Posterior cingulate gyrus (tissue), 11 donors: ENCODE results near the gene ERP44.
"Not testable (repeated sequence)": the region's sequence is repeated elsewhere in the genome, so short reads cannot be mapped to it uniquely, and the experiment has no call there.

ENCODE experiments used
- DNase-seq, 10 donors: peaks; one replicate each; pipeline versions ENCODE4 v3.0.0 to v3.0.0-alpha.2; 2020 to 2021; ENCODE audit warnings: mixed read lengths in 3 of 10
- intact Hi-C: fragments of 100-400 bp; cut with DNase I; formaldehyde crosslinking; loops from one replicate; pipeline ENCODE4 v1.15.1; 2023

ERP44 gene

DNA sequence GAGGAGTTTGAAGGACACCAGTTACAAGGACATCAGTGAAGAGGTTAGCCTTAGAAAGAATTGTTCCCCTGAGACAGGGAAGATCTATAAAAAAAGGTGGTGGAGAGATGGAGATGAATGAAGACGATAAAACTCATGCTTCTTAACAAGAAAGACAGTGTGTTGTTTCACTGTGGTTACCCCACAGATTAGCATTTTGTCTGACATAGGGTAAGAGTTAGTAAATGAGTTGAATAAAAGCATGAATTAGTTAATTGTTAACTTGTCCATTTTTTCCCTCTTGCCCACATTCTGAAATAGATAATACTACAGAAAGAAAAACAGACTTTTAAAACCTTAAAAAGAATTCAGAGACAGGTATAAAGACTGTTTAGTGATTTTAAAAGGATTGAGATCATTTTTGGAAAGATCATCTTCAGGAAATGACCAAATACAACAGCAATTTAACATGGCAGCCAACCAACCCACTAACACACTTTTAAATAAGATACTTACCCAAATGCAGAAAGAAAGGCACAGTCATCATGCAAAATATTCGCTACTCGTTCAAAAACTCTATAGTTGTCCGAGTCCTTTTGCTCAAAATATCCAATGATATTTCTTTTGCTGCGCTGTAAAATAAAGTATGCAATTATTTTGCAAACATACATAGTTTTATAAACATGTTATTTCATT, 78.5 kb downstream of the ERP44 start:
- intact Hi-C loops: no loop called here
- no peak for DNase-seq

DNA sequence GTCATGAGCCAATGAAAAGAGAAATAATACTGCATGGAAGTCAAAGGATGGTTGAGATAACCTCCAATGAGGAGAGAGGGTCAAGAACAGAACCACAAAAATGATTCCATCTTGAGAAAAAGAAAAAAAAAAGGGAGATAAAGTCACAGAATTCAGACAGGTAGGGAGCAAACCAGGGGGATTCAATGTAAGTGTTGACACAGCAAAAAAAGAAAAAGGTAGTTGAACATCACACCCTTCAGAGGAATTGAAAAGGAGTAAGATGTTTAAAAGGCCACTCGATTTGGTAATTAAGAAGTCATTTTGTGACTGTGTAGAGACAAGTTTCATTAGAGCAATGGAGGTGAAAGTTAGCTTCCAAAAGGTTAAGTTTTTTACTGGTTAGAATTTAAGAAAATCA, 79.3 kb downstream of the ERP44 start:
- no peak for DNase-seq
- intact Hi-C loops: no loop called here

DNA sequence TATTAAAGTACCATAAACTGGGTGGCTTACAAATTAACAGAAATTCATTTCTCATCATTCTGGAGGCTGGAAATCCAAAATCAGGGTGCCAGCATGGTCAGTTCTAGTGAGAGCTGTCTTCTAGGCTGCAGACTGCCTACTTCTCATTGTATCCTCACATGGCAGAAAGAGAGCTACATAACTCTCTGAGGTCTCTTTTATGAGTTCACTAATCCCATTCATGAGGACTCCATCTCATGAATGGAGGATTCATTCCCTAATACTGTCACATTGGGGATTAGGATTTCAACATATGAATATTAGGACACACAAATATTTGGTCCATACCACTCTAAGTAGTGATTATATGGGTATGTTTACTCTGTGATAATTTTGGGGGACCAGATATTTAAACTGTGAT, 84.0 kb downstream of the ERP44 start:
- DNase-seq: no peak
- intact Hi-C loops: no loop called here

DNA sequence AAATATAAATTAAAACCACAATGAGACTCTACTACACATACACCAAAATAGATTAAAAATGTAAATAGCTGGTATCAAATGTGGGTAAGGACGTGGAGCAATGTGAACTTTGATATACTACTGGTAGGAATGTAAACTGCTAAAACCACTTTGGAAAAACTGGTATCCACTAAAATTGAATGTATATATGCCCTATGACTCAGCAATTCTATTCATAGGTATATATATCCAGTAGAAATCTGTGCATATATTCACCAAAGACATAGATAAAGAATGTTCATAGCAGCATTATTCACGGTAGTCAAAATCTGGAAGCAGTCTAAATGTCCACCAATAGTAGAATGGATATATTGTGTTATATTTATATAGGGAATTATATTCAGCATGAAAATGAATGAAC, 85.2 kb downstream of the ERP44 start:
- intact Hi-C loops: no loop called here
- DNase-seq: no peak

DNA sequence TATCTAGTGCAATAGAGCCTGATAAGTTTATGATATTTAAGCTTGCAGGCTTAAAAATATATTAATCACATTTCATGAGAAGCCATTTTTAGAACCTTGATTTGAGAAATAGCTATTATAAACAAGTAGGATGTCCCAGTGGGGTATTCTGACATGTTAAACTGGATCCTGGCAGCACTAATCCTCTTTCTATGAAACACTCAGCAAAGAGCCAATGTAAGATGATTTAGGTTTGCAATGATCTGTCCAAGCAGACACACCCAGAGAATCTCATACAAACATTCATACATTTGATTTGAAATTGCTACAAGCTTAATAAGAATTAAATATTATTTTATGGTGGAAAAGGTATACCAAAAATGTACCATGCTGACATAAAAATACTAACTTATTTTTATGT, 86.5 kb downstream of the ERP44 start:
- DNase-seq: no peak
- intact Hi-C loops: no loop called here

DNA sequence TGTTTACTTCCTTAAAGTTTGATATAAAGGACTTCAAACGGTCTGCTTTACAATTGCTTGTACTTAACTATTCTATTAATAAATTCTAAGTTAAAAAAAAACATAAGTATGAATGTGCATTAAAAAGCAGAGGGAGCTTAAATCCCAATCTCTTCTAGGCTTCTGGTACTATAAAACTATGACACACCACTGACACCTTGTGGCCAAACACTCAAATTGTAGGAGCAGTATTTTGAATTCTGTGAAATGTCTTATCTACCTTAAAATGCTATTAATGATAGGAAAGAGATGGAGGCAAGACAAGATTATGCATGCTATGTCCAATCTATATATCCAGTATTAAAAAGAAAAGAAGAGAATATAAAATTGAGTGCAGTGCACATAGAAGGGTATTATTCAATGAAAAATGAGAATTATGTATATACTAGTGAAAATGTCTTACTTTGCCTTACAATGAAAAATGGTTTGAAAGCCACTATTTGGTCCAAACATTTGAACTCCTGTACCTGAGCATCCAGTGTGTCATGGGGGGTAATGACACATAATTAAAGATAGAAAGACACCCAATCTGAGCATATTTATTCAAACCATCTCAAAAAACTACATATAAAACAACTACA, 87.6 kb downstream of the ERP44 start:
- intact Hi-C loops: no loop called here
- no peak for DNase-seq

DNA sequence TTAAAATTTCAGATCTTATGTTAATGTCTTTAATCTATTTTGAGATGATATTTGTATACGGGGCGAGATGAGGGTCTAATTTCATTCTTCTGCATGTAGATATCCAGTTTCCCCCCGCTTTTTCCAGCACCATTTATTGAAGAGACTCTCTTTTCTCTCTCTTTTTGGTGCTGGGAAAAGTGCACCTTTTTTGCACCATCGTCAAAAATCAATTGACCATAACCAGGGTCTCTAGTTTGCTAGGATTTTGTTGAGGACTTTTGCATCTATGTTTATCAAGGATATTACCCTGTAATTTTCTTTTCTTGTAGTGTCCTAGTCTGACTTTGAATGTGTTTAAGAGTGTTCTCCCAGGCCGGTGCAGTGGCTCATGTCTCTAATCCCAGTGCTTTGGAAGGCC, 99.0 kb downstream of the ERP44 start:
- intact Hi-C loops: no loop called here
- no peak for DNase-seq

DNA sequence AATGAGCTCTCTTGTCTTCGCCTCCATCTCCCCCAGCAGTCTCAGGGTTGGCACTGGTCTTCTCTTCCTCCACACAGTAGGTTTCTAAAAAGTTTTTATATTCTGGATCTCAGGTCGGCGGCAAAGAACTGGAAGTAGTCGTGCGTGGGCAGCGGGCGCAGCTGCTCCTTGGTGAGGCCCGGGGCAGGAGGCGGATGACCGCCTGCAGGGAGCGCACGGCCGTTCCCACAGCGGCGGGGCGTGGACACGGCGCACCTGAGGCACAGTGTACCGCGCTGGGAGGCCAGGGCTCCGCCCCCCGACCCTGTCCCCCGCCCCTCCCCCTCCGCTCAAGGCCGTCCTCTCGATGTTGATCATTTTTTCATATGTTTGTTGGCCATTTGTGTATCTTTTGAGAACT, 99.9 kb downstream of the ERP44 start:
- DNase-seq: peak in 1 of 10 donors; percentile 73
- intact Hi-C loops: no loop called here

DNA sequence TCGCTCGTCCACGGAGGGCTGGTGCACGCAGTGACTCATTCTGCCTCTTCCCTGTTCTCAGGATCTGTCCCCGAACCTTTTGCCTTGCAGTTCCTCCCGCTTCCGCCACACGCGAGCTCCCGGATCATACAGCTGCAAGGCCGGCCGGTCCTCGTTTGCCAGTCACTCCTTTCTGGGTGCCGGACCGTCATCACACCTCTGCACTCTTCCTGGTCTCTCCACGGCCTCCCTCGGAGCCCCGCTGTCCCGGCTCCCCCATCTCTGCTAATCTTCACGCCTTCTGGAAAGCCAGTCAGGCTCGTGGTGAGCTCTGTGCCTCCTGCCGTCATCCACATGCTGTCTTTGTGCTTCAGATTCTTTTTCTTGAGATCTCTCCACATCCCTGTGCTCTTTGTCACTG, 100.5 kb downstream of the ERP44 start:
- peak in 3 of 10 donors; percentile 70 to 85 (median 79) for DNase-seq
- intact Hi-C loops: no loop called here

DNA sequence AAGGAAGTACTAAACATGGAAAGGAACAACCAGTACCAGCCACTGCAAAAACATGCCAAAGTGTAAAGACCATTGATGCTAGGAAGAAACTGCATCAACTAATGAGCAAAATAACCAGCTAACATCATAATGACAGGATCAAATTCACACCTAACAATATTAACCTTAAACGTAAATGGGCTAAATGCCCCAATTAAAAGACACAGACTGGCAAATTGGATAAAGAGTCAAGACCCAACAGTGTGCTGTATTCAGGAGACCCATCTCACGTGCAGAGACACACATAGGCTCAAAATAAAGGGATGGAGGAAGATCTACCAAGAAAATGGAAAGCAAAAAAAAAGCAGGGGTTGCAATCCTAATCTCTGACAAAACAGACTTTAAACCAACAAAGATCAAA, 108.3 kb downstream of the ERP44 start:
- intact Hi-C loops, DNase-seq: not testable (repeated sequence)

DNA sequence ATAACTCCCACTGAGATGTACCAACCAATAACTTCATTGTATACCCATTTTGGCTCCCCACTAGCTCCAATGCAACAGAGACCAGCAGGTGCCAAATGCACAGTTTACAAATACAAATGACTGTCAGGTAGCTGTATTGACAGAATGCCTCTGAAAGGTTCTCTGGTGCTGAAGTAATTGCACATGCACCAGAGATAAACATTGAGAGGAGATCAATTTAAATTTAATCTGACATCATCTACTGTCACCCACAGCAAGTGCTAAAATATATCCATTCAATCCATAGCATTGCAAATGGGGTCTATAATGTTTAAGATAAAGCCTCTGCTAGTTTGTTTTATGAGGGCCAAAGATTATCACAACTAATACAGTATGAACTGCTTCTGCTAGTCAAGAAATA, 112.2 kb downstream of the ERP44 start:
- intact Hi-C loops: no loop called here

DNA sequence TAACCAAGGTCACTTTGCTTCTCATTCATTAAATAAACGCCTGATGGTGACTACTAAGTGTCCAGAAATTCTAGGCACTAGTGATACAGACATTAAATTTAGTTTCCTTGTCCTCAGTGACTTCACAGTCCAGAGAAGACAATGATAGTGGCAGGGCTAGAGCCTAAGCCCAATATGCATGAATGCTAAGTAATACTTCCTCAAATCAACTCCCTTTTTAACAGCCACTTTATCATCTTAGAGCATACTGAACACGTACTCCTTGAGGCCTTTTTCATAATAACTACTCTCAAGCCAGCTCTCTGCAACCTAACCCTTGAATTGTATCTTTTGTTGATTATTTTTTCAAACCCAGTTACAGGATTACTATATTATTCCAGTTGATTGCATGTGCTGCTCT, 118.2 kb downstream of the ERP44 start:
- DNase-seq: no peak
- intact Hi-C loops: no loop called here

More for the DNA sequence above, 112.2 kb downstream of the ERP44 start:
- DNase-seq: no peak

DNA sequence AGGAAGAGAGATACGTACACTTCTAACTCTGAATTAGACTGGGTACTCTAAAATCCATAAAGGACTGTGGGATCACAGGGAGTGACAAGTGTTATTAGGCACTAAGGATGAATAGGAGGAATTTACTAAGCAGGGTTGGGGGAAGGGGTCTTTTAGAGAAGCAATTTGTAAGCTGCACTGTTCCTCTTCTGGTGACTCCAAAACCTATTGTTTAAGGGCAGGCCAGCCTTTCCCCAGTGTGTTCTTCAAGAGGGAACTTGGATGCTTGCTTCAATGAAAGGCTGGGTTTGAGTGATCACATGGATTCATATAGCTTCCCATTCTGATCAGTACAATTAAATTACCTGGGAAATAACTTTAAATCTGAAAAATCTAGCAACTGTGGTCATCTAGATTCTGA, 120.6 kb downstream of the ERP44 start:
- DNase-seq: no peak
- intact Hi-C loops: no loop called here

DNA sequence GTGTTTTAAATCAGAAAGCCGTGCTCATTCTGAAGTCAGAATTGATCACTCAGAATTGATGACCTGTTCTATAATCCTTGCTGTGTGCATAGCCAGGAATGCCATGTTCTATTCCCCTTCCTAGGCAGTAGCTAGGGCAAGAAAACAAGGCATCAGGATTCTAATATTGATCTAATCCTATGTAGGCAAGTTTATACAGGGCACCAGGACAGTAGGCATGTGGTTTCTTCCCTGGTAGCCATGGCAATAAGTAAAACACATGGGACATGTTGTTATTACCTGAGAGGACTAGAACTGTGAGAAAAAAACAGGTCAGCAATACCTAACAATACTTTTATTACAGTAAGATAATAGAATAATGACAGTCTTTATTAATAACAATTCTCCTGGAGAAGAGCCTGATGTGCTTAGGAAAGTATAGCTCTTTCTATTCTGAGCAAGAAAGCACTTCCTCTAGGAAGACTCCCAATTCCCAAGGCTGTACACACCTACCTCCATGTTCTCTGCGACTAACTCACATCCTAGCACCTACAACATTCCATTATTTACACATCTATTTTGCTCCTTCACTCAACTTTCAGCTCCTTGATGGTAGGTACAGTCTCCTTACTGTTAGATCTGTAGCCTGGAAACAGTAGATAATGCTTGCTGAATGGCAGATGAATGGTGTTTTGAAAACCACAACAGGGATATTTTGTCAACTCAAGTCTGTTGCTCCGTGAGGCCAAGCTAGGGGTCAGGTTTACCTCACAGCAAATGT, 121.6 kb downstream of the ERP44 start:
- intact Hi-C loops: no loop called here
- no peak for DNase-seq

DNA sequence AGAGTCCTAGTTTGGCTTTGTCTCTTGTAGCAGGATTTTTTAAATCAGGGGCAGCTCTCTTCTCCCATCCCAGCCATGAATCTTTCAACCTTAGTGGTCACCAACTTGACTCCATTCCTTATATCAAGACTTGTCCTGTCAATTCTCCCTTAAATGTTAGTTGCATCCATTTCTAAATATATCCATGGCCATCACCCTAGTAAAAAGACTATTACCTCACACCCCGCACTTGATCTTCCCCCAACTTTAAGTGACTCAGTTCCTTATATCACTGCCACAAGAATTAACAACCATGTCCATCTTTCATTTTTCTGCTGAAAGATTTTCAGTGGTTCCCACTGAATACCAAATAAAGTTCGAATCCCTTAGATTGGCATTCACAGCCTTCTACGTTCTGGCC, 125.3 kb downstream of the ERP44 start:
- intact Hi-C loops: no loop called here
- DNase-seq: no peak

DNA sequence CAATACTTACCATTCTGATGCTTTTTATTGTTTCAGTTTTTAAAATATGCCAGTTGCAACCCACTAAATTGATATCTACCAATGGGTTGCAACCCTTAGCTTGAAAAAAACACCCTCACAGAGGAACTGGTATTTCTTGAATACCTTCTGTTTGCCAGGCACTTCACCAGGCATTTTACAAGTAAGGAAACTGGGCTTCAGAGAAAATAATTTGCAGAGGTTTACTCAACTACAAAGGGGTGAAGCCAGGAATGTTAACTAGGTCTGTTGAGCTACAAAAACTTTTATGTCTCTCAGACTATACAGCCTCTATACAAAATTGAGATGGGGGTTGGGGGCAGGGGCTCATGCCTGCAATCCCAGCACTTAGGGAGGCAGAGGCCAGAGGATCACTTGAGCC, 127.4 kb downstream of the ERP44 start:
- intact Hi-C loops: no loop called here
- no peak for DNase-seq

DNA sequence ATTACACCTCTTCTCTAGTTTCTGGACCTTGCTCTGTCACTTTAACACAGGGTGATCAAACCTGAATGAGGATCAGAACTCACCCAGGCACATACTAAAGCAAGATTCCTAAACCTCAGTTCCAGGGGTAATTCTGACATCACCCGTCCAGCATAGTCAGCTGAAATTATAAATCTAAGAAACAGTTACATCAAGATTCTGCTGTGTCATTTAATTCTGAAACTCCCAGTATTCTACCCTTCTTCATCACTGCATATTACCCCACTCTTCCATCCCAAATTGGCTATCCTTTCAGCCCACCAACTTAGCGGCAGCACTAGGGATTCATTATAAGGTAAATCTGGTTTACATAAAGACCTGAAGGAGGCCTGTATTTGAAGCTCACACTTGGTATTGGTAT, 128.3 kb downstream of the ERP44 start:
- no peak for DNase-seq
- intact Hi-C loops: no loop called here

DNA sequence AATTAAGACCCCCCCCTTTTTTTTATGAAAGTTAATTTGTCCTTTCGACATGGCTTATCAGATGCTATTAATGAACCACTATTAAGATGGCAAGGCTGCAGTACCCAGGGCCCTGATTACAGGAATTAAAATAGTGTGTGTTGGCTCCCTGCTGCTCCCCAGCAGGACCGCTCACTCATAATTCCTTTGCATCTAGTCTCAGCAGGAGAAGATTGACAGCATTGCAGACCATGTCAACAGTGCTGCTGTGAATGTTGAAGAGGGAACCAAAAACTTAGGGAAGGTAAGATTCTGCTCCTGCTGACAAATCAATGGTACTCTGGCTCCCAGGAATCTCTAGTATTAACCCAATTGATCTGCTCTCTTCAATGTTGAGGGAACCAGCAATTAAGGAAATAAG, 131.3 kb downstream of the ERP44 start:
- intact Hi-C loops: no loop called here
- DNase-seq: no peak

DNA sequence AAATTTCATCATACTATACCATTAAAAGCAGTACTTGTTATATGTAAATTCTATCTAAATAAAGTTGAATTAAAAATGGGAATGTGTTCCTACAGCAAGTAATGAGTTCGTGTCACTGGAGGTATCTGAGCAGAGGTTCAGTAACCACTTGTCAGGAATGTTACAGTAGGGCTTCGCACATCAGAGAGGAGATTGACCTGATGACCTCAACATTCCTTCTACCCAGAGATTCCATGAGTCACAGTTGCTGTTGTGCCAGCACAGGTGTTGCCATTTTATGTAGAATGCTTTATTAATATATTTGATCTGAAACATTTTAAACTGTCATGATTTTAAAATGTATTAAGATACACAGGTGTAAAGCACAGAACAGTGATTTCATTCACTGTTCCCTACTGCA, 132.1 kb downstream of the ERP44 start:
- intact Hi-C loops: no loop called here
- no peak for DNase-seq

DNA sequence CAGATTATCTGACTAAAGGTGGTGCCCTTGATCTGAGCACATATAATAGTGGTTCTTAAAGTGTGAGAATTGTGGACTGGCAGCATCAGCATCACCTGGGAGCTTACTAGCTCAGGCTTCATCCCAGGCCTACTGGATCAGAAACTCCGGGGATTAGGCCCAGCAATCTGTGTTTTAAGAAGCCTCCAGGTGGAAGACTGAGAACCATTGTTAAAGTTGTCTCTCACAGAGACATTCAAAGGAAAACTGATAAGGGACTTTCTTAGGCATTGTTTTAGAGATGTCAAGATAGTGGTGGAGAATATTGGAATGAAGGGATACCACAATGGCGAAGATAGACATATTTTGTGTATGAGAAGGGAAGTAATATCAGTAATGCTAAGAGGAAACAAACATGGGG, 132.8 kb downstream of the ERP44 start:
- intact Hi-C loops: no loop called here
- DNase-seq: no peak

DNA sequence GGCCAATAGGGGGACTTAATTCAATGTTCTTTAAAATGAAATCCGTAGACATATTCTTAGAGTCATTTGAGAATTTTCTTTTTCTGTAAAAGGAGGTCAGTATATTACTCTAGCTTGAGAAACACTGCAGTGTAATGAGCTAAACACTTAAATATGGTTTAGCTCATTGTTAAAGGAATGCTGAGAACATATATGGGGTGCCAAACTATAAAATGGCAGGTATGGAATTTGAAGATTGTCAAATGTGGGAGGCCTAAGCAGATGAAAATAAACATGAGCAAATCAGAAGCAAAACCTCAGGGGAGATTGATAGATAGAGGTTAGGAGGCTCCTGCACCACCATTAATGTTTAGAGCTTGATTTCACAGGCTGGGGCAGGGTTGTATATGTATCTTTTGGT, 134.5 kb downstream of the ERP44 start:
- DNase-seq: no peak
- intact Hi-C loops: no loop called here

DNA sequence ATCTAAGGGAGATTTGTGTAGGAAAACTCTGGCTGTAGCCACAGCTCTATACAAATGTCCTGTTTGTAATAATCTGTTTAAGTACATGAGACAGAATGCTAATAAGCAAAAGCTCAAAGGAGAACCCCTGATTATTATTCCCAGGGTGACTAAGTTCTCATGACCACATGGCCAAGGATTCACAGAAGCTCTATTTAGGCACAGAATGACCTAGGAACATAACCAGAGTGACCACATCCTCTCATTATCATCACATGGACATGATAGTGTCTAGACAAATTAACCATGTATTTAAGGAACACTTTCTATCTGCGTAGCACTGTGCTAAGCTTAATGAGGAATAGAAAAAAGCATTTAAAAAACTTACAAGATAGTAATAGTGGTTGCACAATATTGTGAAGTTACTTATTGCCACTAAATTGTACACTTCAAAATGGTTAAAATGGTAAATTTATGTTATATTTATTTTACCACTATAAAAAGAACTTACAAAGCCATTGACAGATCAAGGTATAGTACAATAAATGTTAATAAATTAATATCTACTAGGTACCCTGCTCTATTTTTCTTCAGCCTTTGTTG, 136.0 kb downstream of the ERP44 start:
- no peak for DNase-seq
- intact Hi-C loops: no loop called here
